Adipocyte (in vitro differentiated cells): ENCODE measurements around the gene MDM4.
"Not testable (repeated sequence)": the region's sequence is repeated elsewhere in the genome, so short reads cannot be mapped to it uniquely, and the experiment has no call there.

Experiments
- DNase-seq: peaks from one replicate; pipeline ENCODE4 v3.0.0-alpha.2; 2015; ENCODE audit warnings: low read depth
- H3K27me3 ChIP-seq: replicated peaks from 2 replicates; pipeline ENCODE4 v1.7.0; 2013; ENCODE audit warnings: mild to moderate bottlenecking, low read length, moderate library complexity; ENCODE audit not compliant: control insufficient read depth, insufficient read depth
- H3K36me3 ChIP-seq: 2 replicates; pipeline ENCODE4 v1.7.0; 2013; ENCODE audit warnings: low read length, mild to moderate bottlenecking, moderate library complexity; ENCODE audit not compliant: control insufficient read depth, insufficient read depth, severe bottlenecking
- H3K4me1 ChIP-seq: 2 replicates; pipeline ENCODE4 v1.7.0; 2013; ENCODE audit warnings: mild to moderate bottlenecking, low read length, moderate library complexity; ENCODE audit not compliant: control insufficient read depth, insufficient read depth
- H3K4me3 ChIP-seq: 2 replicates; pipeline ENCODE4 v1.7.0; 2013; ENCODE audit warnings: mild to moderate bottlenecking, low read length, moderate library complexity
- H3K9ac ChIP-seq: 2 replicates; pipeline ENCODE4 v1.7.0; 2013; ENCODE audit warnings: mild to moderate bottlenecking, low read length, moderate library complexity
- H3K9me3 ChIP-seq: 2 replicates; pipeline ENCODE4 v1.7.0; 2013; ENCODE audit warnings: mild to moderate bottlenecking, low read length, moderate library complexity; ENCODE audit not compliant: control insufficient read depth

MDM4 gene

DNA sequence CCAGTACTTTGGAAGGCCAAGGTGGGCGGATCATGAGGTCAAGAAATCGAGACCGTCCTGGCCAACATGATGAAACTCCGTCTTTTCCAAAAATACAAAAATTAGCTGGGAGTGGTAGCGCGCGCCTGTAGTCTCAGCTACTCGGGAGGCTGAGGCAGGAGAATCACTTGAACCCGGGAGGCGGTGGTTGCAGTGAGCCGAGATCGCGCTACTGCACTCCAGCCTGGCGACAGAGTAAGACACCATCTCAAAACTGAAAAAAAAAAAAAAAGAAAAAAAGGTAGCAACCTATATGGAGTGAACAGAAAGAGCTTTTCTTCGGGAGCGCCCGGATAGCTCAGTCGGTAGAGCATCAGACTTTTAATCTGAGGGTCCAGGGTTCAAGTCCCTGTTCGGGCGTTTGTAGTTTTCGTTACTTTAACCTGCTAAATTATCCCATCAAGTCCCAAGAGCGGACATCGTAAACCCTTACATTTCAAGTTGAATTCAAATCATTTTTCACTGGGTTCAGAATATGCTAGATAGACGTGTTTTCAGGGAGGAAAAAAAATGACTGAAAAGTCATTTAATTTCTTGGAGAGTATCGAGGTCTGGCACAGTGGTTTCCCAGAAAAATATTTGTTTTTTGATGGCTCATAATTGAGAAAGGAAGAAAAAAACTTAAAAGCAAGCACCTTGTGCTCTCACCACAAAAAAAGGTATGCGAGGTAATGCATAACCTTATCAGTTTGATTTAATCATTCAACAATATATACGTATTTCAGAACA is 9.8 kb upstream of the MDM4 start:
- H3K4me1 ChIP-seq, result peaks cover 8% of the 10 kb centered on the region
- no peaks in the 10 kb centered on the region for H3K36me3 ChIP-seq
- H3K9me3 ChIP-seq, result no peaks in the 10 kb centered on the region
- H3K4me3 ChIP-seq, result peak overlapping the region; percentile 80
- H3K27me3 ChIP-seq, result no peaks in the 10 kb centered on the region
- H3K9ac ChIP-seq, result peak overlapping the region; percentile 76
- peak; percentile 93 for DNase-seq

- H3K27me3 ChIP-seq, result no peaks in the 10 kb centered on the region
Measured at GRCh38 chr1:204506969-204507316, 9.3 kb upstream of the MDM4 start.

GRCh38 chr1:204507317-204508105 is 8.7 kb upstream of the MDM4 start:
- peak; percentile 60 for DNase-seq

More at GRCh38 chr1:204506969-204507316, 9.3 kb upstream of the MDM4 start:
- Histone ChIP-seq H3K9ac (peak overlapping the region; percentile 85), H3K36me3 (no peaks in the 10 kb centered on the region), H3K4me1 (peaks cover 8% of the 10 kb centered on the region), H3K4me3 (peak overlapping the region; percentile 81), H3K9me3 (no peaks in the 10 kb centered on the region)
- peak; percentile 95 for DNase-seq

DNA sequence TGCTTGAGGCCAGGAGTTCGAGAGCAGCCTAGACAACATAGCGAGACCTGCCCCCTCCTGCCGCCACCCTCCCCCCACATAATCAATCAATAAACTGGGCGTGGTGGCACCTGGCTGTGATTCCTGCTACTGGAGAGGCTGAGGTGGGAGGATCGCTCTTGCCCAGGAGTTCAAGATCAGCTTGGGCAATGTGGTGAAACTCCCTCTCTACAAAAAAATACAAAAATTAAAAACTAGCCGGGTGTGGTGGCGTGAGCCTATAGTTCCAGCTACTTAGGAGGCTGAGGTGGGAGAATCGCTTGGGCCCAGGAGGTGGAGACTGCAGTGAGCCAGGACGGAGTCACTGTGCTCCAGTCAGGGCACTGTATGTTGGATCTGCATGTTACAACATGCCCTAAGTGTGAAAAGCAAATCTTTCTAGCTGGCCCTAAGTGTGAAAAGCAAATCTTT is 7.0 kb upstream of the MDM4 start:
- Histone ChIP-seq H3K27me3 (no peaks in the 10 kb centered on the region), H3K4me1 (peaks cover 8% of the 10 kb centered on the region), H3K9me3 (no peaks in the 10 kb centered on the region), H3K4me3 (no peak overlapping the region), H3K9ac (no peak overlapping the region), H3K36me3 (no peaks in the 10 kb centered on the region)
- no peak for DNase-seq

More at GRCh38 chr1:204507317-204508105, 8.7 kb upstream of the MDM4 start:
- H3K27me3 ChIP-seq, result no peaks in the 10 kb centered on the region
- H3K4me1 ChIP-seq, result peaks cover 8% of the 10 kb centered on the region
- H3K9me3 ChIP-seq, result no peaks in the 10 kb centered on the region
- peak overlapping the region; percentile 81 for H3K4me3 ChIP-seq
- no peaks in the 10 kb centered on the region for H3K36me3 ChIP-seq
- H3K9ac ChIP-seq, result peak overlapping the region; percentile 85

GRCh38 chr1:204511366-204511765 is 4.8 kb upstream of the MDM4 start:
- Histone ChIP-seq H3K9ac (no peak overlapping the region), H3K4me1 (peaks cover 11% of the 10 kb centered on the region), H3K4me3 (no peak overlapping the region), H3K9me3 (no peaks in the 10 kb centered on the region), H3K36me3 (no peaks in the 10 kb centered on the region), H3K27me3 (no peaks in the 10 kb centered on the region)
- no peak for DNase-seq

- Histone ChIP-seq H3K27me3 (no peaks in the 10 kb centered on the region), H3K9me3 (no peaks in the 10 kb centered on the region), H3K4me3 (no peak overlapping the region), H3K9ac (no peak overlapping the region), H3K36me3 (no peaks in the 10 kb centered on the region), H3K4me1 (peaks cover 13% of the 10 kb centered on the region)
- DNase-seq, result no peak
Measured at GRCh38 chr1:204513117-204513716, 3.0 kb upstream of the MDM4 start.

DNA sequence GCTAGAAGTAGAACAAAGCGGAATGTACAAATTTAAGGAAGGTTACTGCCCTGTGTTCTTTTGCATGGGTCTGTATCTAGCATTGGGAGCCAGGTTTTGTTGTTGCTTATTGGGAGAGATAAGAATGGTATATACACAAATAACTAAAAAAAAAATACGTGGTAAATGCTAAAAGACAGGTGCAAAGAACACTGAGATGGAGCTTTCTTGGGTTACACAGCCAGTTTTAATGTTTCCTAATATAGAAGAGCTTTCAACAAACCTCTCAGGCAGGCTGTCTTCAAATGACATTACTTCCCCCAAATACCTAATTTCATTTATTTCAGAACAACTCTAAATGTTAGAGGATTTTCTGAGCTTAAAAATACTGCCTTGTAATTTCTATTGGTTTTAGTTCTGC is 1.4 kb upstream of the MDM4 start:
- no peak for DNase-seq

GRCh38 chr1:204517382-204517781 is 1.2 kb downstream of the MDM4 start:
- DNase-seq, H3K27me3 ChIP-seq, H3K9me3 ChIP-seq, H3K36me3 ChIP-seq: not testable (repeated sequence)
- Histone ChIP-seq H3K9ac (peak overlapping the region; percentile 97), H3K4me1 (peaks cover 13% of the 10 kb centered on the region), H3K4me3 (peak overlapping the region; percentile 99)

More for the DNA sequence above, 1.4 kb upstream of the MDM4 start:
- peaks cover 13% of the 10 kb centered on the region for H3K4me1 ChIP-seq
- peaks cover 5% of the 10 kb centered on the region for H3K36me3 ChIP-seq
- H3K27me3 ChIP-seq, result no peaks in the 10 kb centered on the region
- H3K4me3 ChIP-seq, result no peak overlapping the region
- no peak overlapping the region for H3K9ac ChIP-seq
- H3K9me3 ChIP-seq, result no peaks in the 10 kb centered on the region

DNA sequence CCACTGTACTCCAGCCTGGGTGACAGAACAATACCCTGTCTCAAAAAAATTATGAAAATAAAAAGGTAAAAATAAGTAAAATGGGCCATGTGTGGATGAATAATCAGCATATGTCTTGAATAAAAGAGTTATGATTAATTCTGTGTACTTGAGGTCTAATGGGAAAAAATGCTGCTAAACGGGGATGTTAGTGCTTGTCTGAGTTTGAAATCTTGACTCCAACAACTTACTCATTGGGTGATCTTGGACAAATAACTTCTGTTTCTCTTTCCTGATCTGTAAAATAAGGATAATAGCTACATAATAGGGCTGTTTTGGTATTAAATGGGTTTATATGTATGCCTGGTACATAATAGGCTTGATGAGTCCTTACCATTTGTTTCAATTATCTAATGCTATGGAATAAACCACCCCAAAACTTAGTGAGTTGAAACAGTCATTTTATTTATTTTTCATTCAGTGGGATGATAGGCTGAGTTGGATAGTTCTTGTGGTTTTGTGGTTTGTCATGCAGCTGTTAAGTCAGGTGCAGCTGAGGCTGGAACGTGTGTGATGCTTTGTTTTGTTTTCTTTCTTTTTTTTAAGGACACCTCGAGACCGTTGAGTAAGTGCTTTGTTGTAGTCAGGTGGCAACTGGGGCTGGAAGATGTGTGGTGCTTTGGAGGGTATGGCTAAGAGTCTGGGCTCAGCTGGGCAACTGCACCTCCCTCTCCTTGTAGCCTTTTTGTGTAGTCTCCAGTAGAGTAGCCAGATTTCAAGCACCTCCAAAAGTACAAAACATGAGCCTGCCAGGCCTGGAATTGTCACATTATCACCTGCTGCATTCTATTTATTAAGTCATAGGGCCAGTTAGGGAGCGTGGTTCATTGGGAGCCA is 4.9 kb downstream of the MDM4 start:
- H3K27me3 ChIP-seq, result no peaks in the 10 kb centered on the region
- peaks cover 15% of the 10 kb centered on the region for H3K36me3 ChIP-seq
- no peak for DNase-seq
- H3K4me3 ChIP-seq, result no peak overlapping the region
- peaks cover 10% of the 10 kb centered on the region for H3K4me1 ChIP-seq
- no peak overlapping the region for H3K9ac ChIP-seq
- H3K9me3 ChIP-seq, result peaks cover 3% of the 10 kb centered on the region

DNA sequence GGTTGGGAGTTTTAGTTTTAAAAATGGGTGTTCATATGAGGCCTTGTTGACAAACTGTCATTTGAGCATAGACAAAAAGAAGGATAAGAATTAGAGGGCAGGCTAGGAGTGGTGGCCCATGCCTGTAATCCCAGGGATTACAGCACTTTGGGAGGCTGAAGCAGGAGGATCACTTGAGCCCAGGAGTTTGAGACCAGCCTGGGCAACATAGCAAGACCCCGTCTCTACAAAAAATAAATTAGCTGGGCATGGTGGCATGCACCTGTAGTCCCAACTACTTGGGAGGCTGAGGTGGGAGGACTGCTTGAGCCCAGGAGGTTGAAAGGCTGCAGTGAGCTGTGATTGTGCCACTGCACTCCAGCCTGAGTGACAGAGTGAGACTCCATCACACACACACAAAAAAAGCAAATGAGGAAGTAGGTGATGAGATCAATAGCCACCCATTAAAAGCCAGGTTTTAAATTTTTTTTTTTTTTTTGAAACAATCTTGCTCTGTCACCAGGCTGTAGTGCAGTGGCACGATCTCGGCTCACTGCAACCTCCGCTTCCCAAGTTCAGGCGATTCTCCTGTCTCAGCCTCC is 5.8 kb downstream of the MDM4 start:
- not testable (repeated sequence) for H3K9ac ChIP-seq, H3K27me3 ChIP-seq, H3K4me3 ChIP-seq, DNase-seq, H3K4me1 ChIP-seq, H3K9me3 ChIP-seq
- peaks cover 24% of the 10 kb centered on the region for H3K36me3 ChIP-seq
